DMS 273 (cell line): Measurements from ENCODE around the gene ACTN1.
A peak's percentile ranks its signal among the peaks of the same experiment; 100 is the strongest.
"Not testable (repeated sequence)": the region's sequence is repeated elsewhere in the genome, so short reads cannot be mapped to it uniquely, and the experiment has no call there.

Experiments used
- DNase-seq: peaks from one replicate; lab custom pipeline; 2025; ENCODE audit not compliant: unreplicated experiment; lab: John Stamatoyannopoulos, UW

The ACTN1 gene

DNA sequence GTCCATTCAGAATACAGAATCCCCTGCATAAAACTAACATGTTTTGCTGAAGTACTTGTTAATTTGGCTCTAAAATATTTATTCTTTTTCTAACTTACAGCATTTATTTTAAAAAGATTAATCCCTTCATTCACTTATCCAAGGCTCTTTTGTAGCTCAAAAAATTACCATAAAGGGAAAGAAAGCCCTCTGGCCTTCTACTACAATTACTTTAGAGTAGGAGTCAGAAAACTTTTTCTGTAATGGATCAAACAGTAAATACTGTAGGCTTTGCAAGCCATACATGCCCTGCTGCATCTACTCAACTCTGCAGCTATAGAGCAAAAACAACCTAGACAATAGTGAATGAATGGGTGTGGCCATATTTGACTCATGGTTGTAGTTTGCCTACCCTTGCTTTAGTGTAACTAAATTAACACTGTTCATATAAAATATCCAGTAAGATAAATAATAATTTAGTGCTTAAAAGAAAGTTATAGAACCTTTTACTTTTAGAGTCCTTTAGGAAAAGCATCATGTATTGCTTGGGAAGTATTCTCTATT, 112.0 kb downstream of the ACTN1 start:
- no peak for DNase-seq

DNA sequence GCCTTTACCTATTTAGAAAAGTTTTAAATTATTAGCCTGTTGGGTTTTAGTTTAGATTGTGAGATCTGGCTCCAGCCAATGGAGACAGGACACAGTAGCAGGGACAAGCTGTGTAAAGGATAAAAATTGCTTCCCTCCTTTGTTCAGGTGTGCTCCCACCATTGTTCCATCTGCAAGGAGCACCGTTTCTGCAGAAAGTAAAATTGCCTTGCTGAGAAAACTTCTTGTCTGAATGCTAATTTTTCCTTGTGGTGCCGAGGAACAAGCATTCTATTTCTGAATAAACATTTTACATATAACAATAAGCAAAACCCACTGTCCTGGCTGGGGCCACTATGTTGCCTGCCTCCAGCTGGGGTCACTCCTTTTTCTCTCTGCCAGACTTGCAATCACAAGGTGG, 113.6 kb downstream of the ACTN1 start:
- no peak for DNase-seq

DNA sequence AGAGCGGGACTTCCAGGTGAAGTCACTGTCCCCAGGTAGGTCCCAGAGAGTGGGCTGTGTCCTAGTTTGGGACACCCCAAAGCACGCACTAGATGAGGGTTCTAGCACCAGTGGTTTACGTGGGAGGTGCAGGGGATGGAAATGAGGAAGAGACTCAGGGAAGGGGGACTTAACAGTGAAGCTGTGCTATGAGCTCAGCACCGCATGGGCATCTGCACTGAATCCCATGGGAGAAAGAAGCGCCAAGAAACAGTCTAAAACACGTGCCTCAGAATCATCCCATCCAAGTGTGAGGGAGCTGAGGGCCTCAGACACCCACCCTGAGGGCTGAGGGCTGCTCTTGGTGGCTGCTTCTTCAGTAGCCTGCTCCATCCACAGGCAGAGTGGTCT, 114.7 kb downstream of the ACTN1 start:
- DNase-seq = peak; percentile 36

DNA sequence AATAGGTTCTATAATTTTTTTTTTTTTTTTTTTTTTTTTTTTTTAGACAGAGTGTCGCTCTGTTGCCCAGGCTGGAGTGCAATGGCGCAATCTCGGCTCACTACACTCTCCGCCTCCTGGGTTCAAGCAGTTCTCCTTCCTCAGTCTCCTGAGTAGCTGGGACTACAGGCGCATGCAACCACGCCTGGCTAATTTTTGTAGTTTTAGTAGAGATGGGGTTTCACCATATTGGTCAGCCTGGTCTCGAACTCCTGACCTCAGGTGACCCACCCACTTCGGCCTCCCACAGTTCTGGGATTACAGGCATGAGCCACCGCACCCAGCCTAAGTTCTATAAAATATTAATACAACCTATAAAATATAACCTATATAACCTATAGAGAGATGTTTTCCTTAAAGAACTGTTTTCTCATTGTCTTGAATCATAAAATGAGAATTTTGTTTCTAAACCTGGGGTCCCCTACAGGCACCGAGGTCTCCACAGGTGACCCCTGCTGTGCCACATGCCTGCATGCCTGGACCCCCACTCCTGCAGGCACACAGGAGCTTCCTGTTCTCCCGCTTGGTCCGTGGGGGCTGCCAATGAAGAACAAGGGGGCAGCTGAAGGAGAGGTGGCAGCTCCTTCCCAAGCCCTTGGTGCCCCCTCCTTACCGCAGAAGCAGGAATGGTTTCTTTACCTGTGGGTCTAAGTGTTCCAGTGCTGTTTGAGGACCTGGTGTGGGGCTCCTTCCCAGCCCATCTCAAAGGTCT, 115.3 kb downstream of the ACTN1 start:
- no peak for DNase-seq

DNA sequence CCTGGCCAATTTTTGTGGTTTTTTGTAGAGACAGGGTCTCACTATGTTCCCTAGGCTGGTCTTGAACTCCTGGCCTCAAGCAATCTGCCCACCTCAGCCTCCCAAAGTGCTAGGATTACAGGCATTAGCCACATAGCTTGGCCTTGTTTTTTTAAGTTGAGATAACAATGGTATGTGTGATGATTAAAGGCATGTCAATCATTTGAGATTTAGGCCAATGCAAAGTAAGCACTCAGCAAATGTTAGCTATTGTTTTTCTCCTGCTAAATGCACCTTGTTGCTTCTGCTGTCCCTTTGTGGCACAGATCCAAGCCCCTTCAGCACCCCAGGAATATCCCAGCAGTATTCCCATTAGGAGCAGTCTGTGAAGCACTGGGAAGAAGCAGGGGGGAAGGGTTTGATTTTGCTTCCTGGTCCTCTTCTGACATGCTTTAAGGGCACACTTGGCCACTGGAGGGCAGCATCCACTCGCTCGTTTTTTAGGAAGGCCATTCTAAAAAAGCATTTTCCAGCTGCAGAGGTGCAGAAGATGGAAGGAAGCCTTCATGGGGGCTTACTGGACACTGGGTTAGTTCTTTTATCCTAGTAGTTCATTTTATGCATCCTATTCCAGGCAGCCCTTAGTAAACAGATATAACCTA, 116.0 kb downstream of the ACTN1 start:
- DNase-seq = peak; percentile 92

DNA sequence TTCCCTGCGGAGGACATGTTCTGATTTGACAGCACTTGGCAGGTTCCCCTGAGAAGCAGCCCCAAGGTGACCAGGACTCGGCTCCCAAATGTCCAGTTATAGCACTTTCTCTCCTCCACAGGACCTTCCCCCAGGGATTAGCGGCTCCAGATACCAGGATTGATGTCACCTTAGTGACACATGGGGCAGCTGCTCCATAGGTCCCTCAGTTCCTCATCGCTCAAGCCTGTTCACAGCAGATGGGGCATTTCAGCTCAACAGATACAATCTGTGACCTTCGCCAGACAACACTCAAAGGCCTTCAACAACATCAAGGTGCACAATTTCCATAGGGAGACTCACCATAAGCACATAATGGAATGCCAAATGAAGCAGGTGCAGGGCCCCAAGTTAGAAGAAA, 118.3 kb downstream of the ACTN1 start:
- no peak for DNase-seq

DNA sequence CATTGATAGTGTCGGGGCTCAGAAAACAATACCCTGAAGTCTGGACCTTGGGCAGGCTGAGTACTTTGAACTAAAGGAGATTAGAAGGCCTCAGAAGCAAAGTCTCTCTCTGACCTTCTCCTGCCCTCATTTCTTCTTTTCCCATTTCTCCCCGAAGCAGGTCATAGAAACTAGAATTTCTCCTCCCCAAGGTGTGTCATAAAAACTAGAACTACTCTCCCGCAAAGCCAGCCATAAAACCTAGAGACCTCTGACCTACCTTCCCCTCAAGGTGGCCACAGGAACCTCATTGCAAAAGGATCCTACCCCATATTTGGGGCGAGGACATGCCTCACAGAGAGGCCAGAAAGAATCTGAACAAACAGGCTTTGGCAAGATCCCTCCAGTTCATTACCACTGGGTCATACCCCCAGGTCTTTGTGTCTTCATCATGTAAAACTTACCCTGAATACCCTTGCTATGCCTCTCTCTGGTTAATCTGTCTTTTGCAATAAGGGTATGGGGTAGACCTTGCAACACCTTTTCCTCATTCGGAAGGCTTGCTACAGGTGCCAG, 121.5 kb downstream of the ACTN1 start:
- no peak for DNase-seq

DNA sequence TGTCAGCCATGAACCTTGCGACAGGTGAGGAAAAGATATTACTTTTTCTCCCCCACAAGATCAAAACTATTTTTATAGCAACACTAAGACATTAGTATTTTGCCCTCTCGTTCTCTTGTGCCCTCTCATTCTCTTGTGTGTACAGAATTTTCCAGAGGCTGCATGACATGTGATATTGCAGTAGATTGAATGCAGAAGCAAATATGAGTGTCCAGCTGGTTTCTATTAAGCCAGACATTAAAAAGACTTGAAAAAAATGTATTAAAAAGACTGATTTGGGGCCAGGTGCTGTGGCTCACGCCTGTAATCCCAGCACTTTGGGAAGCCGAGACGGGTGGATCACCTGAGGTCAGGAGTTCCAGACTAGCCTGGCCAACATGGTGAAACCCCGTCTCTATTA, 122.5 kb downstream of the ACTN1 start:
- DNase-seq = no peak

DNA sequence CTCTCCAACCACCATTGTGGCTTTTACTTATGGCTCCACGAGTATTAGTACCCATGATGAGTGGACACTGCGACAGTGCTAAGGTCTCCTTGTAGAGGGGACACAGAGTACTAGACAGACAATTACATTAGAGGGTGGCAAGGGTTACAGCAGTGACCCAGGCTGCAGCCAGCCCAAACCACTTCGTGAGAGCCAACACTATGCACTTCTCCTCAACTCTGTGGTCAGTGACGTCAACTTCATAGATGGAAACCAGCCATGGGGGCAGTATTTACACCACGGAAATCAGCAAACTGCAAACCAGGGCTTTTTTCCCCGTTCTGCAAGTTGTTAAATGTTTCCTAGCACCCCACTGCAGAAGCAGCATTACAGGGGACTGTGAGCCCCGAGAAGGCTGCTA, 124.7 kb downstream of the ACTN1 start:
- DNase-seq = no peak

DNA sequence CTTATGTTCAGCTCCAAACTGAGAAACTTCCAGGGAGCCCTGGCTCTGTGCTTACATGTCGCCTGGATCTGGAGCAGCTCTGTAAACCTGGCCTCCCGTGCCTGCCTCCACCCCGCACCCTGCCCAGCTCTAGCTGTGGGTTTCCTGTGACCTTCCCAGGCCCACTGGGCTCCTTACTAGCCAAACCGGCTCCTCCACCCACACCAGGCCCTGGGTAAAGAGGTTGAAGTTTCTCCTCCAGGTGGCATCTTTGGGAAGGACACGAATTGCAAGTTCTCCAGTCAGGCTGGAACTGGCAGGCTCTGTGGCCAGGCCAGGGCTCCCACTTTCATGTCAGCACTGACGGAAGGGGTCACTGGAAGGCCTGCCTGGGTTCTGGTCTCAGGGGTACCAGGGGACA, 125.4 kb downstream of the ACTN1 start:
- no peak for DNase-seq

DNA sequence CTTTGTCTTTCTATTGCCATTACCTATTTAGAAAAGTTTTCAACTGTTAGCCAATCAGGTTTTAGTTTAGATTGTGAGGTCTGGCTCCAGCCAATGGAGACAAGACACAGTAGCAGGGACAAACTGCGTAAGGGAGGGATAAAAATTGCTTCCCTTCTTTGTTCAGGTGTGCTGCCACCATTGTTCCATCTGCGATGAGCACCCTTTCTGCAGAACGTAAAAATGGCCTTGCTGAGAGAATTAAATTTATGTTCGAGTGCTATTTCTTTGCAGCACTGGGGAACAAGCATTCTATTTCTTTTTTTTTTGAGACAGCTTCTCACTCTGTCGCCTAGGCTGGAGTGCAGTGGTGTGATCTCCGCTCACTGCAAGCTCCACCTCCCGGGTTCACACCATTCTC, 126.6 kb downstream of the ACTN1 start:
- DNase-seq = not testable (repeated sequence)

DNA sequence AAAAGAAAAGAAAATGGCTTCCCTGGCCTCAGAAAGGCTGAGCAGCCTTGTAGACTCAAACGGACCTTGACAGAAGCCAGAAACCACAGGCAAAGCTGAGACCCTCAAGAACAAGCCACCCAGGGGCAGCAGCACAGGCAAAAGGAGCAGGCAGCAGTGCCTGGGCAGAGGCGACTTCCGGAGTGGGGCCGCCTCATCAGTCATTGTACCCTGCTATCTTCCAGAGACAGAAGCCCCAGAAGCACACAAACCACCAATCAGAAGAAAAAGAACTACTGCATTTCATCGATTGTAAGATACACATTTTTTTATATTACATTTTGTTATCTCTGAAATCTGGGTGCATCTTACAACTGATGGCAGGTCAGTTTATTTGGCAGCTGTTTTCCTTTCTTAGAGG, 128.0 kb downstream of the ACTN1 start:
- no peak for DNase-seq

DNA sequence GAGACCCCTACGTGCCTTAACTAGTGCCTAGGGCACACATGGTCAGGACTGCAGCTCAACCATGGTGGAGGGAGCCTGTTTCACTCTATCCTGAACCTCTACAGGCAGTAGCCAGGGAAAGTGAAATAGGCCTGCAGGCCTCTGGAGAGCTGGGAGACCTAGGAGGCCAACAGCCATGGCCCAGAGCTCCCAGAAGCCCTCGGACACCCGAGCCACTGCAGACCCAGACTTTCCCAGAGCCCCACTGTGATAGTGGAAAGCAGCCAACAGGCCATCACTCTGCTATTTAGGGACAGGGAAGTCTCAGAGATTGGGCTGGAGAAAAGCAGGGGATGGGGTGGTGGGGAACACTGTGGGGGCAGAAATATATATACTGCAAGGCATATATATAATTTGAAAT, 129.7 kb downstream of the ACTN1 start:
- DNase-seq = no peak

DNA sequence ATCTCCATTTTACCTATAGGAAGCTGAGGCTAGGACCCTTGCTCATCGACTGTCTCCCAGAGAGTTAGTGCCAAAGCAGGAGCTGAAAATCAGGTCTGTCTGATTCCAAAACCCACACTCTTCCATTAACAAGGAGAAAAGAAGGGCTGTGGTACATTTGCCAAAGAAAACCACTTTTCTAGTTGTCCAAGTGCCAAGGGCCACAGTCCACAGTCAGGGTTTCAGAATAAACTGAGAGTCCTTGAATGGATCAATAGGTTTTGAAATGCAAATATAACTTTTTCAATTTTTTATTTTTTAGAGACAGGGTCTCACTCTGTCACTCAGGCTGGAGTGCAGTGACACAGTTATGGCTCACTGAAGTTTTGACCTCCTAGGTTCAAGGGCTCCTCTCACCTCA, 130.8 kb downstream of the ACTN1 start:
- DNase-seq = no peak

DNA sequence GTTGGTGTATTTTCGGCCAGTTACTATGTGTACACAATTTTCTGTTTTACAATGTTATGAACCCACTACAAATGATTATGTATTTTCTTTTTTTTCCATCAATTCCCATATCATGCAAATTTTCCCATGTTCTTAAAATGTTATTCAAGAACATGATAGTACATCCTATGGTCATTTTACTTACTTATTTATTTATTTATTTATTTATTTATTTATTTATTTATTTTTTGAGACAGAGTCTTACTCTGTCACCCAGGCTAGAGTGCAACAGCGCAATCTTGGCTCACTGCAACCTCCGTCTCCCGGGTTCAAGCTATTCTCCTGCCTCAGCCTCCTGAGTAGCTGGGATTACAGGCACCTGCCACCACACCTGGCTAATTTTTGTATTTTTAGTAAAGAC, 131.5 kb downstream of the ACTN1 start:
- DNase-seq = not testable (repeated sequence)

DNA sequence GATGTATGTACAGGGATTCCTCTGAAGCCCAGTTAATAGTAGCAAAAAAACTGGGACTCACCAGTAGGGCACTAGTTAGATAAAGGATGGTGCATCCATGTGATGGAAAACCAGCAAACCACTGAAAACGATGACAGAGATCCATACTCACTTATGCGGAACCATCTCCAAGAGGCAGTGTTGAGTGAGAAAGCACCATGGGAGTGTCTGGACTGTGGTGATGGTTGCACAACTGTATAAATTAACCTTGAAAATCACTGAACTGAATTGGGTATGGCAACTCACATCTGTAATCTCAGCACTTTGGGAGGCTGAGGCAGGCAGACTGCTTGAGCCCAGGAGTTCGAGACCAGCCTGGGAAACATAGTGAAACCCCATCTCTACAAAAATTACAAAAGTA, 132.6 kb downstream of the ACTN1 start:
- DNase-seq = no peak

DNA sequence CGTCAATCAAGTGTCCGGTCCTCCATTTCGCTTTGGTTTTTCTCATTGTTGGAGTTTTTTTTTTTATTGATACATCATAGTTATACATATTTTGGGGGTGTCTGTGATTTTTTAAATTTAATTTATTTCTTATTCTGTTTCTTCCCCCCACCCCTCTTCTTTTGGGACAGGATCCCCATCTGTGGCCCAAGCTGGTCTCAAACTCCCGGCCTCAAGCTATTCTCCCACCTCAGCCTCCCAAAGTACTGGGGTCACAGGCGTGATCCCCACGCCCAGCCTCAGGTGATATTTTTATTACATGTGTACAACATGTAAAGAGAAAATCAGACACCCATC, 134.9 kb downstream of the ACTN1 start:
- DNase-seq = no peak

DNA sequence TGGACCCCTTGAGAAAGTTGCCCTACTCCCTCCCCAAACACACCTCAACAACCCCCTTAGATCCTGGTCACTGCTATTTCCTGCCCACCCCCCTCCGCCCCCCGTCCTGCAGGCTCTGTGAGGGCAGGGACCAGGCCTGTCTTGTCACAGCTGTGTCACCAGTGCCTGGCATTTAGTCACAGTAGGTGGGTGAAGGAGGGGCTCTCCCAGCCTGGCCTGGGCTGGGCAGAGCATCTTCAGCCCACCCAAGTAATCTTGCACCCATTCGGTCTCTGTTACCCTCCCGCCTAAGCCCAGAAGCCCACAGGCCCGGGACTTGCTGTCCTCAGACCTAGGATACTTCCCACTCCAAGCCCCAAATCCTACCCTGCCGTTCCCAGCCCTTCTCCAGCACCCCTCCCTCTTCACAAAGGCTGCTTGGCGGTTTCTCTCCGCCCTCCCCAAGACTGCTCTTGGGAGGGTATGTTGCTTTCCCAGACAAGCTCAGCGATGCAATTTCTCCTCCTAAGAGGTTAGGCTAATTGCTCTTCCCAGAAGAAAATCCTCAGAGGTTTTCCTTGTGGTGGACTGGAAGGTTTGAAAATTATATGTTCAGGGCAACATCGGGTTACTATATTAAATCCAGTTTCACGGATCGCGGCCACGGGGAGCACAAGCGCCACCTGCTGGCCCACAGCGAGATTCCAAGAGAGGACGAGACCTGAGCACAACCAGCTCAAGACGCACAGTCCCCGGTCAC, 135.5 kb downstream of the ACTN1 start:
- peak; percentile 84 for DNase-seq

DNA sequence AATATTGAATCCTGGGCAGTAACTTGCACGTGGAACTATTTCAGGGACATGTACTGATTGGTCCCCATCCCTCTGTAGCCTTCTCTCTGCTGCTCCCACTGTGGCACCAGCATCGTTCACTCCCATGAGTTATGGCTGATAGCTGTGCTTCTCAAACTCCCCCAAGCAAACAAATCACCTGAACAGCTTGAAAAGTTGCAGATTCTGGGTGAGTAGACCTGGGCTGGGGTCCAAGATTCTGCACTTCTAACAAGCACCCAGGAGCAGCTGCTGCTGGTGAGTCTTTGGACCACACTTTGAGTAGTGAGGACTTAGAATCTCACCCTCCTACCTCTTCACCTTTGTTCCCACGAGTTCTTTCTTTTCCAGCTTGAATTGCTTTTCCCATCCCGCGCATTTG, 136.8 kb downstream of the ACTN1 start:
- DNase-seq = peak; percentile 76

DNA sequence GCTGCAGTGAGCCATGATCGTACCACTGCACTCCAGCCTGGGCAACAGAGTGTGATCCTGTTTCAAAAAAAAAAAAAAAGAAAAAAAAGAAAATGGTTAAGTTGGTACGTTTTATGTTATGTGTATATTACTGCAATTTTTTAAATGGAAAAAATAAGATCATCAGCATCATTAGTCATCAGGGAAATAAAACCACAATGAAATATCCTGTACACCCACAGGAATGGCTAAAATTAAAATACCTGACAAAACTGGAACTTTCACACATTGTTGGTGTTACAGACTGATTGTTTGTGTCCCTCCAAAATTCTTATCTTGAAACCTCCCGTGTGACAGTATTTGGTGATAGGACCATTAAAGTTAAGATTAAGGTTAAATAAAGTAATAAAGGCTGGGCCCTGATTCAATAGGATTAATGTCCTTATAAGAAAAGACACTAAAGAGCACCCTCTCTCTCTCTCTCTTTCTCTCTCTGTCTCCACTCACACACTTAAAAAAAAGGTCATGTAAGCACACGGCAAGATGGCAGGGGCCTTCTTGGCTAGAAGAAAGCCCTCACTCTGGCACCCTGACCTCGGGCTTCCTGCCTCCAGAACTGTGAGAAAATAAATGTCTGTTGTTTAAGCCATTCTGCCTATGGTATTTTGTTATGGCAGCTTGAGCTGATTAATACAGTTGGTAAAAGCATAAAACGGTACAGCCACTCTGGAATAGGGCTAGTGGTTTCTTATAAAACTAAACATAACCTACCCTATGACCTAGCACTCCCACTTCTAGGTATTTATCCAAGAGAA, 137.9 kb downstream of the ACTN1 start:
- no peak for DNase-seq

DNA sequence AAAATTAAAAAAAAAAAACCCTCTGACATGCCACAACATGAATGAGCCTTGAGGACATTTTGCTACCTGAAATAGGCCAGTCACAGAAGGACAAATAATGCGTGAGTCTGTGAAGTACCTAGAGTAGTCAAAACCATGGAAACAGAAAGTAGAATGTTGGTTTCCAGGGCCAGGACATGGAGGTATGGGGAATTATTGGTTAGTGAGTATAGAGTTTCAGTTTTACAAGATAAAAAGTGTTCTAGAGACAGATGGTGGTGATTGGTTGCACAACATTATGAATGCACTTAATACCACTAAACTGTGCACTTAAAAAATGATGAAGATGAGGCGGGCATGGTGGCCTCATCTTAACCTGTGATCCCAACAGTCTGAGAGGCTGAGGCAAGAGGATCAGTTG, 138.6 kb downstream of the ACTN1 start:
- DNase-seq = peak; percentile 60
